Fibroblast of skin of left quadriceps (primary cell): ENCODE results near the gene ASTN2.

ENCODE experiments used
- DNase-seq, 2 experiments: peaks; one replicate each; pipeline ENCODE4 v3.0.0-alpha.2; 2013; ENCODE audit warnings: low read depth in 2 of 2

Gene ASTN2

GRCh38 chr9:116958881-116959280, 456.0 kb downstream of the ASTN2 start:
- no peak for DNase-seq

GRCh38 chr9:116954731-116955130, 460.1 kb downstream of the ASTN2 start:
- DNase-seq, result no peak

- no peak for DNase-seq
Measured at GRCh38 chr9:116953271-116953670, 461.6 kb downstream of the ASTN2 start.

GRCh38 chr9:116952436-116952810, 462.4 kb downstream of the ASTN2 start:
- no peak for DNase-seq

- DNase-seq, result peak; percentile 90 to 91
Measured at GRCh38 chr9:116951588-116952435, 463.0 kb downstream of the ASTN2 start.

GRCh38 chr9:116945817-116946216, 469.0 kb downstream of the ASTN2 start:
- no peak for DNase-seq

- DNase-seq, result no peak
Measured at GRCh38 chr9:116944714-116945534, 469.9 kb downstream of the ASTN2 start.

- DNase-seq, result no peak
Measured at GRCh38 chr9:116943970-116944369, 470.9 kb downstream of the ASTN2 start.

- no peak for DNase-seq
Measured at GRCh38 chr9:116942593-116943061, 472.2 kb downstream of the ASTN2 start.

GRCh38 chr9:116941266-116941665, 473.6 kb downstream of the ASTN2 start:
- DNase-seq, result no peak

GRCh38 chr9:116940614-116941215, 474.1 kb downstream of the ASTN2 start:
- DNase-seq, result no peak

- DNase-seq, result no peak
Measured at GRCh38 chr9:116939614-116940013, 475.2 kb downstream of the ASTN2 start.

- DNase-seq, result no peak
Measured at GRCh38 chr9:116939161-116939560, 475.7 kb downstream of the ASTN2 start.

- no peak for DNase-seq
Measured at GRCh38 chr9:116937361-116937760, 477.5 kb downstream of the ASTN2 start.

GRCh38 chr9:116935149-116935897, 479.5 kb downstream of the ASTN2 start:
- DNase-seq, result no peak

- DNase-seq, result no peak
Measured at GRCh38 chr9:116934131-116934530, 480.7 kb downstream of the ASTN2 start.

GRCh38 chr9:116933251-116933650, 481.6 kb downstream of the ASTN2 start:
- no peak for DNase-seq

- no peak for DNase-seq
Measured at GRCh38 chr9:116929621-116930020, 485.2 kb downstream of the ASTN2 start.

- no peak for DNase-seq
Measured at GRCh38 chr9:116928884-116929283, 486.0 kb downstream of the ASTN2 start.

- DNase-seq, result no peak
Measured at GRCh38 chr9:116928289-116928688, 486.6 kb downstream of the ASTN2 start.

GRCh38 chr9:116927726-116928125, 487.1 kb downstream of the ASTN2 start:
- no peak for DNase-seq

GRCh38 chr9:116925121-116925520, 489.7 kb downstream of the ASTN2 start:
- no peak for DNase-seq
